ENCODE data around the gene PSTPIP2.
"Not testable (repeated sequence)": the region's sequence is repeated elsewhere in the genome, so short reads cannot be mapped to it uniquely, and the experiment has no call there.

The PSTPIP2 gene

GRCh38 chr18:46071653-46072375 lies at the start of gene PSTPIP2:
PSTPIP2 (minus strand) TSS chr18:46072260; CDS start chr18:46072188, 72 bp downstream.
- Mint-ChIP-seq H3K9me3 (no peaks in the 10 kb centered on the region), H3K27me3 (no peaks in the 10 kb centered on the region), H3K4me1 (ENCODE audit: low read depth) (peaks cover 45% of the 10 kb centered on the region), H3K27ac (peak within 1 kb of the TSS; percentile 85), H3K36me3 (ENCODE audit: low read depth) (peaks cover 17% of the 10 kb centered on the region), H3K4me3 (peak within 1 kb of the TSS; percentile 85)

- Mint-ChIP-seq H3K27ac (no peak overlapping the region), H3K9me3 (no peaks in the 10 kb centered on the region), H3K4me3 (no peak overlapping the region), H3K36me3 (ENCODE audit: low read depth) (peaks cover 49% of the 10 kb centered on the region), H3K4me1 (ENCODE audit: low read depth) (peaks cover 18% of the 10 kb centered on the region), H3K27me3 (no peaks in the 10 kb centered on the region)
Measured at GRCh38 chr18:46113751-46114150, 41.7 kb upstream of the PSTPIP2 start.

GRCh38 chr18:46110406-46110805 lies 38.3 kb upstream of the PSTPIP2 start:
- peaks cover 28% of the 10 kb centered on the region for H3K4me1 Mint-ChIP-seq (ENCODE audit: low read depth)
- no peaks in the 10 kb centered on the region for H3K27me3 Mint-ChIP-seq
- H3K36me3 Mint-ChIP-seq (ENCODE audit: low read depth) = peaks cover 47% of the 10 kb centered on the region
- no peak overlapping the region for H3K4me3 Mint-ChIP-seq
- H3K9me3 Mint-ChIP-seq = no peaks in the 10 kb centered on the region
- H3K27ac Mint-ChIP-seq = peak overlapping the region; percentile 55

GRCh38 chr18:46109386-46109785 lies 37.3 kb upstream of the PSTPIP2 start:
- H3K36me3 Mint-ChIP-seq (ENCODE audit: low read depth) = peaks cover 44% of the 10 kb centered on the region
- no peak overlapping the region for H3K27ac Mint-ChIP-seq
- H3K4me3 Mint-ChIP-seq = no peak overlapping the region
- H3K4me1 Mint-ChIP-seq (ENCODE audit: low read depth) = peaks cover 36% of the 10 kb centered on the region
- H3K27me3 Mint-ChIP-seq = no peaks in the 10 kb centered on the region
- H3K9me3 Mint-ChIP-seq = no peaks in the 10 kb centered on the region

- no peaks in the 10 kb centered on the region for H3K27me3 Mint-ChIP-seq
- H3K9me3 Mint-ChIP-seq = no peaks in the 10 kb centered on the region
- H3K4me3 Mint-ChIP-seq = peak within 1 kb of the TSS; percentile 98
- peak within 1 kb of the TSS; percentile 95 for H3K27ac Mint-ChIP-seq
- H3K4me1 Mint-ChIP-seq (ENCODE audit: low read depth) = peaks cover 32% of the 10 kb centered on the region
- H3K36me3 Mint-ChIP-seq (ENCODE audit: low read depth) = peaks cover 18% of the 10 kb centered on the region
Measured at GRCh38 chr18:46104128-46104911, 32.3 kb upstream of the PSTPIP2 start, which contains the start of gene HAUS1. HAUS1 (plus strand) TSS chr18:46104385; CDS start chr18:46104412, 27 bp downstream.

GRCh38 chr18:46099463-46099862 lies 27.4 kb upstream of the PSTPIP2 start:
- Mint-ChIP-seq H3K4me1 (ENCODE audit: low read depth) (peaks cover 42% of the 10 kb centered on the region), H3K36me3 (ENCODE audit: low read depth) (peaks cover 27% of the 10 kb centered on the region), H3K27me3 (no peaks in the 10 kb centered on the region), H3K4me3 (no peak overlapping the region), H3K9me3 (no peaks in the 10 kb centered on the region), H3K27ac (no peak overlapping the region)

- Mint-ChIP-seq H3K4me3 (peak overlapping the region; percentile 98), H3K36me3 (ENCODE audit: low read depth) (peaks cover 33% of the 10 kb centered on the region), H3K9me3 (no peaks in the 10 kb centered on the region)
Measured at GRCh38 chr18:46098616-46098933, 26.5 kb upstream of the PSTPIP2 start.

GRCh38 chr18:46097801-46098615 lies 25.9 kb upstream of the PSTPIP2 start, which contains the start of gene ATP5F1A:
ATP5F1A (minus strand) TSS chr18:46098296; CDS start chr18:46098231, 65 bp downstream.
- peaks cover 43% of the 10 kb centered on the region for H3K4me1 Mint-ChIP-seq (ENCODE audit: low read depth)
- H3K36me3 Mint-ChIP-seq (ENCODE audit: low read depth) = peaks cover 33% of the 10 kb centered on the region
- H3K27ac Mint-ChIP-seq = peak within 1 kb of the TSS; percentile 100
- no peaks in the 10 kb centered on the region for H3K9me3 Mint-ChIP-seq
- H3K27me3 Mint-ChIP-seq = no peaks in the 10 kb centered on the region
- peak within 1 kb of the TSS; percentile 98 for H3K4me3 Mint-ChIP-seq

More at GRCh38 chr18:46098616-46098933, 26.5 kb upstream of the PSTPIP2 start:
- peaks cover 42% of the 10 kb centered on the region for H3K4me1 Mint-ChIP-seq (ENCODE audit: low read depth)
- H3K27ac Mint-ChIP-seq = peak overlapping the region; percentile 100
- no peaks in the 10 kb centered on the region for H3K27me3 Mint-ChIP-seq

GRCh38 chr18:46097431-46097800 lies 25.4 kb upstream of the PSTPIP2 start:
- Mint-ChIP-seq H3K27me3 (no peaks in the 10 kb centered on the region), H3K36me3 (ENCODE audit: low read depth) (peaks cover 33% of the 10 kb centered on the region), H3K4me1 (ENCODE audit: low read depth) (peaks cover 45% of the 10 kb centered on the region), H3K9me3 (no peaks in the 10 kb centered on the region), H3K27ac (peak overlapping the region; percentile 100), H3K4me3 (peak overlapping the region; percentile 98)

GRCh38 chr18:46096651-46097300 lies 24.7 kb upstream of the PSTPIP2 start:
- peak overlapping the region; percentile 100 for H3K27ac Mint-ChIP-seq
- H3K36me3 Mint-ChIP-seq (ENCODE audit: low read depth) = peaks cover 38% of the 10 kb centered on the region
- H3K9me3 Mint-ChIP-seq = no peaks in the 10 kb centered on the region
- H3K4me3 Mint-ChIP-seq = peak overlapping the region; percentile 98
- peaks cover 45% of the 10 kb centered on the region for H3K4me1 Mint-ChIP-seq (ENCODE audit: low read depth)
- no peaks in the 10 kb centered on the region for H3K27me3 Mint-ChIP-seq

- Mint-ChIP-seq H3K9me3 (no peaks in the 10 kb centered on the region), H3K4me3 (peak overlapping the region; percentile 76), H3K27me3 (no peaks in the 10 kb centered on the region), H3K27ac (peak overlapping the region; percentile 16), H3K36me3 (ENCODE audit: low read depth) (peaks cover 50% of the 10 kb centered on the region), H3K4me1 (ENCODE audit: low read depth) (peaks cover 56% of the 10 kb centered on the region)
Measured at GRCh38 chr18:46095532-46095931, 23.5 kb upstream of the PSTPIP2 start.

- H3K4me3 Mint-ChIP-seq, H3K9me3 Mint-ChIP-seq, H3K27me3 Mint-ChIP-seq, H3K27ac Mint-ChIP-seq: not testable (repeated sequence)
- H3K36me3 Mint-ChIP-seq (ENCODE audit: low read depth) = peaks cover 81% of the 10 kb centered on the region
- peaks cover 21% of the 10 kb centered on the region for H3K4me1 Mint-ChIP-seq (ENCODE audit: low read depth)
Measured at GRCh38 chr18:46088501-46088900, 16.4 kb upstream of the PSTPIP2 start.

- Mint-ChIP-seq H3K36me3 (ENCODE audit: low read depth) (peaks cover 80% of the 10 kb centered on the region), H3K4me3 (no peak overlapping the region), H3K27ac (no peak overlapping the region), H3K4me1 (ENCODE audit: low read depth) (peaks cover 3% of the 10 kb centered on the region), H3K9me3 (no peaks in the 10 kb centered on the region), H3K27me3 (no peaks in the 10 kb centered on the region)
Measured at GRCh38 chr18:46084431-46084830, 12.4 kb upstream of the PSTPIP2 start.

- peaks cover 51% of the 10 kb centered on the region for H3K36me3 Mint-ChIP-seq (ENCODE audit: low read depth)
- H3K27me3 Mint-ChIP-seq = no peaks in the 10 kb centered on the region
- no peaks in the 10 kb centered on the region for H3K9me3 Mint-ChIP-seq
- no peak overlapping the region for H3K4me3 Mint-ChIP-seq
- no peaks in the 10 kb centered on the region for H3K4me1 Mint-ChIP-seq (ENCODE audit: low read depth)
- H3K27ac Mint-ChIP-seq = no peak overlapping the region
Measured at GRCh38 chr18:46080156-46080555, 8.1 kb upstream of the PSTPIP2 start.
